ENCODE data around the gene METTL9. TPM values are rescaled to one million over a fixed set of nuclear protein-coding genes. Genes with fewer than 3 reads are reported as not detected.
"Not testable (repeated sequence)": the region's sequence is repeated elsewhere in the genome, so short reads cannot be mapped to it uniquely, and the experiment has no call there.

Gene METTL9
- total and polyA plus RNA-seq, 2 experiments from 2014 or later = 72.5 to 152 TPM

DNA sequence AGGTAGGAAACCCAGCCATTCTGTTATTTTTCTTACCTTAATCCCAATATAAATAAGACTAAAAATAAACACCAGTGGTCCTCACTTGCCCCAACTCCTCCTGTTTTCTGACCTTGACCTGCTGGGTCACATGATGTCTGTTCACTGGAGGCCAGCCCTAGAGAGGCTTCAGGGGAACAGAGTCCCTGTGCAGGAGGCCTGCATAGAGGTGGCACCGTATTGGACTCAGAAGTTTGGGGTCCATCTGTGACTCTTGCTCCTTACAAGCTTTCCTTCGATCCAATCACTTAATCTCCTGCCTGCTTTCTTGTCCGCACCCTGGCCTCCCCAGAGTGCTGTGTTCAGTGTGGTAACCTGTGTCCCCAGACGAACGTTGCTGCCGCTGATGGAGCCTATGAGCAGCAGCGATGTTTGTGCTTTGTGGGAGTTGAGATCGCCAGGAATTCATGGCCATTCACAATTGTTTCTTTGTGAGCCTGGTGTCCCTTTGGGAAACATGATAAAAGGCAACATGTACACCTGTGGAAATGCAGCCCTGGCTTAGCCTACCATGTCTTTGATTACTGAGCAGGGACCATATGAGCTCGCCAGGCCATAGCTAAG, 48.3 kb downstream of the METTL9 start:
- Histone ChIP-seq H2AFZ (no peak overlapping the region), H3K4me1 (ENCODE audit: insufficient read depth) (no peaks in the 10 kb centered on the region), H3F3A (replicated peaks; ENCODE audit: low read depth) (no peaks in the 10 kb centered on the region), H3K4me2 (no peak overlapping the region), H4K20me1 (replicated peaks; ENCODE audit: insufficient read depth) (peaks cover 4% of the 10 kb centered on the region), H3K36me3 (ENCODE audit: insufficient read depth) (no peaks in the 10 kb centered on the region), H3K27ac (ENCODE audit: low read depth) (no peak overlapping the region), H3K27me3 (ENCODE audit: insufficient read depth) (no peaks in the 10 kb centered on the region), H3K79me2 (replicated peaks; ENCODE audit: insufficient read depth) (peaks cover 44% of the 10 kb centered on the region), H3K9me2 (ENCODE audit: insufficient read depth) (no peaks in the 10 kb centered on the region), H3K4me3 (no peak overlapping the region)
- DNase-seq (ENCODE audit: low spot score) (no peak), ATAC-seq (no peak)
- H3K27me3 Mint-ChIP-seq (ENCODE audit: insufficient read depth, low read depth, poor library complexity) = no peaks in the 10 kb centered on the region
- peaks cover 3% of the 10 kb centered on the region; the same call in 1 of the 3 replicates for H3K4me1 Mint-ChIP-seq
- TF ChIP-seq ZNF331 (CRISPR knock-in tag; IDR thresholded peaks at IDR 0.05; ENCODE audit: low read depth) = no peak
- no peak overlapping the region for H3K4me3 Mint-ChIP-seq
- H3K27ac Mint-ChIP-seq = no peak overlapping the region
- no peaks in the 10 kb centered on the region for H3K9me3 Mint-ChIP-seq
- H3K36me3 Mint-ChIP-seq (ENCODE audit: low read depth) = no peaks in the 10 kb centered on the region

DNA sequence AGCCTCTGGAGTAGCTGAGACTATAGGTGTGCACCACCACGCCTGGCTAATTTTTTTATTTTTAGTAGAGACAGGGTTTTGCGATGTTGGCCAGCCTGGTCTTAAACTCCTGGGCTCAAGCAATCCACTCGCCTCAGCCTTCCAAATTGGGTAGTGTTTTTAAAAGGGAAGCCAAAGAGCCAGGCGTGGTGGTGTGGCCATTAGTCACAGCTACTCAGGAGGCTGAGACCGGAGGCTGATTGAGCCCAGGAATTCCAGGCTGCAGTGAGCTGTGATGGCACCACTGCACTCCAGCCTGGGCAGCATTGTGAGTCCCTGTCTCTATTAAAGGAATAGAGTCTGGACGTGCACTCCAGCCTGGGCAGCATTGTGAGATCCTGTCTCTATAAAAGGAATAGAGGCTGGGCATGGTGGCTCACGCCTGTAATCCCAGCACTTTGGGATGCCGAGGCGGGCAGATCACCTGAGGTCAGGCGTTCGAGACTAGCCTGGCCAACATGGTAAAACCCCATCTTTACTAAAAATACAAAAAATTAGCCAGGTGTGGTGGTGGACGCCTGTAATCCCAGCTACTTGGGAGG, 50.5 kb downstream of the METTL9 start:
- peaks cover 36% of the 10 kb centered on the region for H3K79me2 ChIP-seq (replicated peaks; ENCODE audit: insufficient read depth)
- not testable (repeated sequence) for H3K27ac Mint-ChIP-seq; DNase-seq (ENCODE audit: low spot score); H3K4me1 ChIP-seq (ENCODE audit: insufficient read depth); H3K36me3 ChIP-seq (ENCODE audit: insufficient read depth); H3K9me3 Mint-ChIP-seq; H3K27me3 Mint-ChIP-seq (ENCODE audit: insufficient read depth, low read depth, poor library complexity); H3K36me3 Mint-ChIP-seq (ENCODE audit: low read depth); H3K4me1 Mint-ChIP-seq; H3K4me2 ChIP-seq; H3K27ac ChIP-seq (ENCODE audit: low read depth); H2AFZ ChIP-seq; H3K4me3 ChIP-seq; H3K9me2 ChIP-seq (ENCODE audit: insufficient read depth); H4K20me1 ChIP-seq (replicated peaks; ENCODE audit: insufficient read depth); H3F3A ChIP-seq (replicated peaks; ENCODE audit: low read depth); H3K27me3 ChIP-seq (ENCODE audit: insufficient read depth); H3K4me3 Mint-ChIP-seq; ATAC-seq

DNA sequence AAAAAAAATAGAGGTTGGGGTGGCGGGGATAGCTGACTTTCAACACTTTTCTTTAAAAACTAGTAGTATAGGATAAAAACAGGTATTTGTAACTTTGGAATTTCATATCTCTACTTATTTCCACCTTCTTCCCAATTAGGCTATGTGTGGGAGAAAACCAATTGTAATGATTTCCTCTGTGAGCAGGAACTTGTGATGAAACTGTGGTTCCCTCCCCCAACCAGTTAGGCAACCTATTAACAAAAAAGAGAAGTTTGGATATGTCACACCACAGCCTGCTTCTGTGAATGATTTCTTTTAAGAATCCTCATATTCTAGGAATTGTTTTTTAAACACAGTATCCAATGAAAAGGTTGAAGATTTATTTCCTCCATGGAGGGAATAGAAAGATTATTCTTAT, 51.1 kb downstream of the METTL9 start:
- Mint-ChIP-seq H3K27me3 (ENCODE audit: insufficient read depth, low read depth, poor library complexity) (no peaks in the 10 kb centered on the region), H3K27ac (no peak overlapping the region), H3K36me3 (ENCODE audit: low read depth) (0 out of 3 replicates have a peak, but pooled peaks cover 8% of the 10 kb centered on the region), H3K4me3 (no peak overlapping the region), H3K9me3 (no peaks in the 10 kb centered on the region), H3K4me1 (peaks cover 3% of the 10 kb centered on the region; the same call in 1 of the 3 replicates)
- H3K79me2 ChIP-seq (replicated peaks; ENCODE audit: insufficient read depth) = peaks cover 33% of the 10 kb centered on the region
- no peak for DNase-seq (ENCODE audit: low spot score)
- no peaks in the 10 kb centered on the region for H3F3A ChIP-seq (replicated peaks; ENCODE audit: low read depth)
- H2AFZ ChIP-seq = no peak overlapping the region
- no peak overlapping the region for H3K27ac ChIP-seq (ENCODE audit: low read depth)
- H3K4me1 ChIP-seq (ENCODE audit: insufficient read depth) = no peaks in the 10 kb centered on the region
- H3K4me2 ChIP-seq = no peak overlapping the region
- H3K27me3 ChIP-seq (ENCODE audit: insufficient read depth) = no peaks in the 10 kb centered on the region
- no peaks in the 10 kb centered on the region for H3K36me3 ChIP-seq (ENCODE audit: insufficient read depth)
- no peak for ATAC-seq
- no peaks in the 10 kb centered on the region for H3K9me2 ChIP-seq (ENCODE audit: insufficient read depth)
- no peaks in the 10 kb centered on the region; the same call in 1 of the 2 replicates for H4K20me1 ChIP-seq (replicated peaks; ENCODE audit: insufficient read depth)
- H3K4me3 ChIP-seq = no peak overlapping the region
- no peak for TF ChIP-seq STAT1 (IDR thresholded peaks at IDR 0.05; ENCODE audit: unreplicated experiment)

DNA sequence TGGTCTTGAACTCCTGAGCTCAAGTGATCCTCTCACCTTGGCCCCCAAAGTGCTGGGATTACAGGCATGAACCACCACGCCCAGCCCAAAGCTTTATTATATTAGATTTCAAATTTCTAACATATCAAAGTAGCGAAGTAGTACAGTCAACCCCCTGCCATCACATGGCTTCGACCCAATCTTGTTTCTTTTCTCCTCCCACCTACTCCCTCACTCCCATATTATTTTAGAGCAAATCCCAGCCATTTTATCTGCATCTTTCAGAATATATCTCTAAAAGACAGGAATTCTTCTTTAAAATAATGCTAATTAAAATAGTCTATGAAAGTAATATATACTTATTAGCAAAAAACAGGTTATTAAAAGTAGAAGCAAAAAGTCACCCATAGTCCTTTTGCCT, 52.1 kb downstream of the METTL9 start:
- Mint-ChIP-seq H3K9me3 (no peaks in the 10 kb centered on the region), H3K4me1 (0 out of 3 replicates have a peak, but pooled peaks cover 3% of the 10 kb centered on the region), H3K27me3 (ENCODE audit: insufficient read depth, low read depth, poor library complexity) (no peaks in the 10 kb centered on the region), H3K4me3 (no peak overlapping the region), H3K36me3 (ENCODE audit: low read depth) (0 out of 3 replicates have a peak, but pooled peaks cover 10% of the 10 kb centered on the region), H3K27ac (no peak overlapping the region)
- Histone ChIP-seq H3K27me3 (ENCODE audit: insufficient read depth) (no peaks in the 10 kb centered on the region), H3K79me2 (replicated peaks; ENCODE audit: insufficient read depth) (peaks cover 33% of the 10 kb centered on the region), H3K4me2 (no peak overlapping the region), H3K27ac (ENCODE audit: low read depth) (no peak overlapping the region), H3K9me2 (ENCODE audit: insufficient read depth) (no peaks in the 10 kb centered on the region), H3K4me3 (no peak overlapping the region), H4K20me1 (replicated peaks; ENCODE audit: insufficient read depth) (no peaks in the 10 kb centered on the region; the same call in 1 of the 2 replicates), H3K4me1 (ENCODE audit: insufficient read depth) (no peaks in the 10 kb centered on the region), H3K36me3 (ENCODE audit: insufficient read depth) (no peaks in the 10 kb centered on the region), H3F3A (replicated peaks; ENCODE audit: low read depth) (no peaks in the 10 kb centered on the region), H2AFZ (no peak overlapping the region)
- ATAC-seq = no peak
- DNase-seq (ENCODE audit: low spot score) = no peak
- TF ChIP-seq, protein P1, sequence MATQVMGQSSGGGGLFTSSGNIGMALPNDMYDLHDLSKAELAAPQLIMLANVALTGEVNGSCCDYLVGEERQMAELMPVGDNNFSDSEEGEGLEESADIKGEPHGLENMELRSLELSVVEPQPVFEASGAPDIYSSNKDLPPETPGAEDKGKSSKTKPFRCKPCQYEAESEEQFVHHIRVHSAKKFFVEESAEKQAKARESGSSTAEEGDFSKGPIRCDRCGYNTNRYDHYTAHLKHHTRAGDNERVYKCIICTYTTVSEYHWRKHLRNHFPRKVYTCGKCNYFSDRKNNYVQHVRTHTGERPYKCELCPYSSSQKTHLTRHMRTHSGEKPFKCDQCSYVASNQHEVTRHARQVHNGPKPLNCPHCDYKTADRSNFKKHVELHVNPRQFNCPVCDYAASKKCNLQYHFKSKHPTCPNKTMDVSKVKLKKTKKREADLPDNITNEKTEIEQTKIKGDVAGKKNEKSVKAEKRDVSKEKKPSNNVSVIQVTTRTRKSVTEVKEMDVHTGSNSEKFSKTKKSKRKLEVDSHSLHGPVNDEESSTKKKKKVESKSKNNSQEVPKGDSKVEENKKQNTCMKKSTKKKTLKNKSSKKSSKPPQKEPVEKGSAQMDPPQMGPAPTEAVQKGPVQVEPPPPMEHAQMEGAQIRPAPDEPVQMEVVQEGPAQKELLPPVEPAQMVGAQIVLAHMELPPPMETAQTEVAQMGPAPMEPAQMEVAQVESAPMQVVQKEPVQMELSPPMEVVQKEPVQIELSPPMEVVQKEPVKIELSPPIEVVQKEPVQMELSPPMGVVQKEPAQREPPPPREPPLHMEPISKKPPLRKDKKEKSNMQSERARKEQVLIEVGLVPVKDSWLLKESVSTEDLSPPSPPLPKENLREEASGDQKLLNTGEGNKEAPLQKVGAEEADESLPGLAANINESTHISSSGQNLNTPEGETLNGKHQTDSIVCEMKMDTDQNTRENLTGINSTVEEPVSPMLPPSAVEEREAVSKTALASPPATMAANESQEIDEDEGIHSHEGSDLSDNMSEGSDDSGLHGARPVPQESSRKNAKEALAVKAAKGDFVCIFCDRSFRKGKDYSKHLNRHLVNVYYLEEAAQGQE (IDR thresholded peaks at IDR 0.05; ENCODE audit: unreplicated experiment) = no peak
- TF ChIP-seq, protein P2, sequence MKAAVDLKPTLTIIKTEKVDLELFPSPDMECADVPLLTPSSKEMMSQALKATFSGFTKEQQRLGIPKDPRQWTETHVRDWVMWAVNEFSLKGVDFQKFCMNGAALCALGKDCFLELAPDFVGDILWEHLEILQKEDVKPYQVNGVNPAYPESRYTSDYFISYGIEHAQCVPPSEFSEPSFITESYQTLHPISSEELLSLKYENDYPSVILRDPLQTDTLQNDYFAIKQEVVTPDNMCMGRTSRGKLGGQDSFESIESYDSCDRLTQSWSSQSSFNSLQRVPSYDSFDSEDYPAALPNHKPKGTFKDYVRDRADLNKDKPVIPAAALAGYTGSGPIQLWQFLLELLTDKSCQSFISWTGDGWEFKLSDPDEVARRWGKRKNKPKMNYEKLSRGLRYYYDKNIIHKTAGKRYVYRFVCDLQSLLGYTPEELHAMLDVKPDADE (IDR thresholded peaks at IDR 0.05) = no peak
- no peak for TF ChIP-seq ZNF331 (CRISPR knock-in tag; IDR thresholded peaks at IDR 0.05; ENCODE audit: low read depth)
- TF ChIP-seq POLR2AphosphoS5 (IDR thresholded peaks at IDR 0.05; ENCODE audit: low read depth) = no peak
- TF ChIP-seq ZNF114 (CRISPR knock-in tag; IDR thresholded peaks at IDR 0.05) = no peak

Data from GM23338 (cell line).